ENCODE results near the gene PLPPR5. TPM values are rescaled to one million over a fixed set of nuclear protein-coding genes. Genes with fewer than 3 reads are reported as not detected.

PLPPR5 gene
- total and polyA plus RNA-seq, 9 of the 15 experiments (the other 6 are each of a cell fraction or from before 2014, with no cell fraction given) = not detected

- TF ChIP-seq MGA (IDR thresholded peaks at IDR 0.05) (no peak), MLLT1 (IDR thresholded peaks at IDR 0.05) (no peak), ZNF444 (CRISPR knock-in tag; IDR thresholded peaks at IDR 0.05) (no peak)
These were observed 40.5 kb downstream of the PLPPR5 start (continued) for GRCh38 chr1:98964198-98964597.
